GM12865 (cell line): ENCODE measurements around the gene CACNA1F.

Source experiments
- DNase-seq: peaks from one replicate; pipeline ENCODE4 v3.0.0; 2010; ENCODE audit warnings: low read depth
- H3K4me3 ChIP-seq: 2 replicates; pipeline ENCODE4 v1.5.1; 2011; ENCODE audit warnings: mild to moderate bottlenecking, low read depth, low read length, control low read depth
- CTCF ChIP-seq: IDR thresholded peaks from 2 replicates; pipeline ENCODE4 v1.5.1; 2011; ENCODE audit warnings: low read length, control low read depth, low read depth, inconsistent platforms; ENCODE audit not compliant: insufficient read depth; ENCODE audit errors: missing control alignments

The CACNA1F gene

DNA sequence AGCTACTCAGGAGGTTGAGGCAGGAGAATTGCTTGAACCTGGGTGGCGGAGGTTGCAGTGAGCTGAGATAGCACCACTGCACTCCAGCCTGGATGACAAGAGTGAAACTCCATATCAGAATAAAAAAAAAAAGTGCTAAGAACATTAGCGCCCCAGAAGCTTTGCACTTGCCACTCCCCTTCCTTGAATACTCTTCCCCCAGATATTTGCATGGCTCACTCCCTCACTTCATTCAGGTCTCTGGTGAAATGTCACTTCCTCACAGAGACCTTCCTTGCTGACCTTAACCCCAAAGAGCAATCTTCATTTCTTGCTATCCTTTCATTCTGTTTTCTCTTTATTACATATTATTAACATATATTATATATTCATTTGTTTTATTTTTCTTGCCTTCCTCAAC, 11.3 kb downstream of the CACNA1F start:
- H3K4me3 ChIP-seq = no peak overlapping the region
- no peak for TF ChIP-seq CTCF
- no peak for DNase-seq

DNA sequence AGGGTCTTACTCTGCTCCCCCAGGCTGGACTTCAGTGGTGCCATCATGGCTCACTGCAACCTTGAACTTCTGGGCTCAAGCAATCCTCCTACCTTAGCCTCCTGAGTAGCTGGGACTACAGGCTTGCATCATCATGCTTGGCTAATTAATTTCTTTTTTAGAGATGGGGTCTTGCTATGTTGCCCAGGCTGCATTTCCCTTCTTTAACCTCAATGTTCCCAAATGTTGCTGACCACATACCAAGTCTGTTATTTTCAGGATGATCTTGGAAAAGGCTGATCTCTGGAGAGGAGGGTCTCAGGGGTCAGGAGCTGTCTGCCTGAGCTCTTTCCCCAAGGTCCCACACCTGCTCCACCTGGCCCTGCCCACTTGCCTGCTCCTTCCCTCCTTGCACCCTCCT, 13.0 kb downstream of the CACNA1F start:
- TF ChIP-seq CTCF = no peak

GRCh38 chrX:49214996-49215526, 18.1 kb downstream of the CACNA1F start:
- H3K4me3 ChIP-seq = no peak overlapping the region
- no peak for DNase-seq
- no peak for TF ChIP-seq CTCF

More for the DNA sequence above, 13.0 kb downstream of the CACNA1F start:
- no peak for DNase-seq
- H3K4me3 ChIP-seq = no peak overlapping the region

DNA sequence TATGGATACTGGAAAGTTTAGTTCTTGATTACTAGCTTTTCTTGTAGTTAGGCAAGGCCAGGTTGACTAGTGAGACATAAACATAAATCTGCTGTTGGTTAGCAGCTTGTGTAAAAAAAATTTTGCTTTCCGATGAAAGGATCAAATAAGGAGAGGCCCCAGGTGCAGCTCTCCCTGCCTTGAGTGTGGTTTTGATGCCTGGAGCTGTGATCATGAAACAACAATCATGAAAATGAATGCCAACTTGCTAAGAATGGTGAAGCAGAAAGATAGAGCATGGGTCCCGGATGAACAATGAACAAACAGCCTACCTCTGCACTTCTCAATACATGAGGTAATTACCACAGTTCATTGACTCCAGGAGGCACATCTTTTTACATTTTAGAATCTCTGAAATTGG, 18.7 kb downstream of the CACNA1F start:
- H3K4me3 ChIP-seq = no peak overlapping the region
- DNase-seq = no peak
- no peak for TF ChIP-seq CTCF

DNA sequence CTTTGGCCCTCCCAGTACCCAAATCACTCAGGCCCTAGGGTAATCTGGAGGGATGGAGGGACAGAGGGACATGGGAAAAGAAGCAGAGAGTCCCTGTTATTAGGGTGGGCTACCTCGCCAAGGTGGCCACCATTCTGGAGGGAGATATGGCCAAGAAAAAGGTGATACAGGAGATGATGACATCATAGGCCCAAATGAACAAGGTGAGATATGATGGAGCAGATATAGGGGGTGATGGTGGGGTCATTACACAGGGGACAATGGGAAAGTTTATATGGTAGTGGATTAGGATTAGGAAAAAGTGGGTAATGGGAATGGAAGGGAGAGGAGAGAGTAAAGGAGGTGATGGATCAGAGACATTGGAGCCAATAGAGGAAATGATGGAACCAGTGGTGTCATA, 20.3 kb downstream of the CACNA1F start:
- TF ChIP-seq CTCF = no peak
- DNase-seq = no peak
- H3K4me3 ChIP-seq = no peak overlapping the region

DNA sequence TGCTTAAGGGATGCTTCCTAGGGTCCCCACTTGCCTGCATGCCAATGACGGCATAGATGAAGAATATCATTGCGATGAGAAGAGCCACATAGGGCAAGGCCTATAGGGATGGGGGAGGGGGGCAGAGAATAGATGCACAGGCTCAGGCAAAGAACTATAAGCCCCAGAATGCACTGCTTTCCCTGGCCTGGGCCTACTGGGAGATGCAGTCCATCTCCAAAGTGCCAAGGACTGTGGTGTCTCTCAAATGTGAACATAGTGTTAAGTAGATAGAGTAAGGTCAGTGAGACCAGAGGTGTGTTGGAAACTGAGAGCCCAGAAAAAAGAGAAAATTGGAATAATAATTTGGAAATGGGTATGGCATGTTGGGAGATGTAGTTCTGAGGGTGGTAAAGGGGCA, 20.9 kb downstream of the CACNA1F start:
- TF ChIP-seq CTCF = no peak
- DNase-seq = no peak
- H3K4me3 ChIP-seq = no peak overlapping the region

- TF ChIP-seq CTCF = no peak
- DNase-seq = no peak
- no peak overlapping the region for H3K4me3 ChIP-seq
Measured at GRCh38 chrX:49211074-49211473, 22.1 kb downstream of the CACNA1F start.
